ENCODE measurements around the gene KRT28. TPM values are rescaled to one million over a fixed set of nuclear protein-coding genes. Genes with fewer than 3 reads are reported as not detected.

KRT28 gene
- total and polyA plus RNA-seq, 2 of the 13 experiments (the other 11 are each of a cell fraction or from before 2014, with no cell fraction given): not detected

DNA sequence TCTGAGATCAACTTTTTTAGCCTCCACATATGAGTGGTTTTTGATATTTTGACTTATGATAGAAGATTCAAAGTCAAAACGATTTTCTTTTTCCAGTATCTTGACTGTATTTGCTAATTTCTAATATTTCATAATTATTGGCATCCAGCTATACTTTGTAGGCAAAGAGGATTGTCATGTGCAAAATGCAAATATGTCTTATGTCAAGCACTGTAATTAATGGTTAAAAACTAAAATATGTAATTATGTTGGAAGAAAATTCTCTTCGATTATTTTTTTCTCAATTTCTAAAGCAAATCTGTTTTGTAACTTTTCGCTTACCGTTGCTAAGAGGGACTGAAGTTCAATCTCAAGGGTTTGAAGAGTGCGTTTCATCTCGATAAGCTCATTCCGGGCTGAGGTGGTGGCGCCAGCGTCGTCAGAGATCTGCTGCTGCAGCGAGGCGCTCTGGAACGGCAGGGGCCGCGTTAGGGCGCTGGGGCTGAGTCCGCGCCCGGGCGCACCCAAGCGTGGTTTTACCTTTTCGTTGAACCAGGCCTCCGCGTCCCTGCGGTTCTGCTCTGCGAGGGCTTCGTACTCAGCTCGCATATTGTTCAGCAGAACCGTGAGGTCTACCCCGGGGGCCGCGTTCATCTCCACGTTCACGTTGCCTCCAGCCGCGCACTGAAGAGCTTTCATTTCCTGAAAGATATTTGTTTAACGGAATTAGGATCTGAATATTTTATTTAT lies 20.4 kb downstream of the KRT28 start (continued):
- TF ChIP-seq FOSL1 (CRISPR knock-in tag; IDR thresholded peaks at IDR 0.05; ENCODE audit: borderline replicate concordance) (no peak), ZNF556 (CRISPR knock-in tag; IDR thresholded peaks at IDR 0.05; ENCODE audit: borderline replicate concordance) (peak; percentile 26; the same call in 1 of the 2 replicates), RNF2 (conservative IDR thresholded peaks at IDR 0.05; ENCODE audit: low read depth) (peak; percentile 86), DNMT1 (CRISPR knock-in tag; IDR thresholded peaks at IDR 0.05) (no peak), ZFY (CRISPR knock-in tag; IDR thresholded peaks at IDR 0.05) (peak; percentile 30; the same call in 1 of the 2 replicates), PTBP1 (IDR thresholded peaks at IDR 0.05; ENCODE audit: low read depth, low read length, poor library complexity, severe bottlenecking) (no peak), GATAD2A (CRISPR knock-in tag; IDR thresholded peaks at IDR 0.05) (0 out of 2 replicates have a peak, but pooled peaks have one; percentile 16), ZNF879 (CRISPR knock-in tag; IDR thresholded peaks at IDR 0.05) (no peak), JUNB (CRISPR knock-in tag; IDR thresholded peaks at IDR 0.05; ENCODE audit: borderline replicate concordance) (no peak), MTA1 (CRISPR knock-in tag; IDR thresholded peaks at IDR 0.05; ENCODE audit: borderline replicate concordance) (0 out of 2 replicates have a peak, but pooled peaks have one; percentile 26), SALL1 (CRISPR knock-in tag; IDR thresholded peaks at IDR 0.05) (peak; percentile 46; the same call in 1 of the 2 replicates), CEBPZ (IDR thresholded peaks at IDR 0.05; ENCODE audit: low read length) (no peak), SOX13 (IDR thresholded peaks at IDR 0.05) (peak; percentile 18; the same call in 1 of the 2 replicates), SOX13 (CRISPR knock-in tag; conservative IDR thresholded peaks at IDR 0.05 in 1 of 2, IDR thresholded peaks at IDR 0.05 in 1 of 2) (no peak), CBFB (CRISPR knock-in tag; IDR thresholded peaks at IDR 0.05) (no peak), RAD51 (IDR thresholded peaks at IDR 0.05; ENCODE audit: borderline replicate concordance) (no peak), ZNF350 (CRISPR knock-in tag; IDR thresholded peaks at IDR 0.05; ENCODE audit: borderline replicate concordance, low read depth) (0 out of 2 replicates have a peak, but pooled peaks have one; percentile 29), ZGPAT (CRISPR knock-in tag; IDR thresholded peaks at IDR 0.05) (no peak), EEA1 (CRISPR knock-in tag; IDR thresholded peaks at IDR 0.05; ENCODE audit: borderline replicate concordance) (no peak), SP5 (CRISPR knock-in tag; IDR thresholded peaks at IDR 0.05; ENCODE audit: borderline replicate concordance, low read depth) (no peak)
- TF ChIP-seq, protein P1, sequence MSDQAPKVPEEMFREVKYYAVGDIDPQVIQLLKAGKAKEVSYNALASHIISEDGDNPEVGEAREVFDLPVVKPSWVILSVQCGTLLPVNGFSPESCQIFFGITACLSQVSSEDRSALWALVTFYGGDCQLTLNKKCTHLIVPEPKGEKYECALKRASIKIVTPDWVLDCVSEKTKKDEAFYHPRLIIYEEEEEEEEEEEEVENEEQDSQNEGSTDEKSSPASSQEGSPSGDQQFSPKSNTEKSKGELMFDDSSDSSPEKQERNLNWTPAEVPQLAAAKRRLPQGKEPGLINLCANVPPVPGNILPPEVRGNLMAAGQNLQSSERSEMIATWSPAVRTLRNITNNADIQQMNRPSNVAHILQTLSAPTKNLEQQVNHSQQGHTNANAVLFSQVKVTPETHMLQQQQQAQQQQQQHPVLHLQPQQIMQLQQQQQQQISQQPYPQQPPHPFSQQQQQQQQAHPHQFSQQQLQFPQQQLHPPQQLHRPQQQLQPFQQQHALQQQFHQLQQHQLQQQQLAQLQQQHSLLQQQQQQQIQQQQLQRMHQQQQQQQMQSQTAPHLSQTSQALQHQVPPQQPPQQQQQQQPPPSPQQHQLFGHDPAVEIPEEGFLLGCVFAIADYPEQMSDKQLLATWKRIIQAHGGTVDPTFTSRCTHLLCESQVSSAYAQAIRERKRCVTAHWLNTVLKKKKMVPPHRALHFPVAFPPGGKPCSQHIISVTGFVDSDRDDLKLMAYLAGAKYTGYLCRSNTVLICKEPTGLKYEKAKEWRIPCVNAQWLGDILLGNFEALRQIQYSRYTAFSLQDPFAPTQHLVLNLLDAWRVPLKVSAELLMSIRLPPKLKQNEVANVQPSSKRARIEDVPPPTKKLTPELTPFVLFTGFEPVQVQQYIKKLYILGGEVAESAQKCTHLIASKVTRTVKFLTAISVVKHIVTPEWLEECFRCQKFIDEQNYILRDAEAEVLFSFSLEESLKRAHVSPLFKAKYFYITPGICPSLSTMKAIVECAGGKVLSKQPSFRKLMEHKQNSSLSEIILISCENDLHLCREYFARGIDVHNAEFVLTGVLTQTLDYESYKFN (CRISPR knock-in tag; conservative IDR thresholded peaks at IDR 0.05): peak; percentile 17; the same call in 1 of the 2 replicates
- TF ChIP-seq, protein P2, sequence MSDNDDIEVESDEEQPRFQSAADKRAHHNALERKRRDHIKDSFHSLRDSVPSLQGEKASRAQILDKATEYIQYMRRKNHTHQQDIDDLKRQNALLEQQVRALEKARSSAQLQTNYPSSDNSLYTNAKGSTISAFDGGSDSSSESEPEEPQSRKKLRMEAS (IDR thresholded peaks at IDR 0.05): 0 out of 2 replicates have a peak, but pooled peaks have one; percentile 13
